IMR-90 (cell line): ENCODE data around the gene SLIT3. TPM values are rescaled to one million over a fixed set of nuclear protein-coding genes. Genes with fewer than 3 reads are reported as not detected.

ENCODE experiments used
- ATAC-seq: fragments of 200-7000 bp; cut with Tn5 transposase; 2 replicates; pipeline ENCODE4 v1.9.1; 2020; ENCODE audit warnings: low read depth, mild to moderate bottlenecking, moderate library complexity
- BruUV-seq: library from RNA; stranded (reverse); fragments of 400-500 nt; replicated peaks from 2 replicates; lab custom pipeline; 2021; lab: Mats Ljungman, UMichigan
- CTCF ChIA-PET: fragments of 300-600 bp; formaldehyde crosslinking; extraction: SDS; loops from one replicate; lab custom pipeline; 2021; ENCODE audit warnings: antibody characterized with exemption; lab: Yijun Ruan, JAX
- POLR2A ChIA-PET: fragments of 300-600 bp; sonication (Branson Sonifier 250); formaldehyde crosslinking; loops from one replicate; lab custom pipeline; 2022; ENCODE audit warnings: antibody characterized with exemption; ENCODE audit not compliant: unreplicated experiment; lab: Charles Lee
- DNase-seq: peaks from one replicate; pipeline ENCODE4 v3.0.0; 2013
- H2AFZ ChIP-seq: replicated peaks from 2 replicates; pipeline ENCODE3; 2013; ENCODE audit warnings: low read length, mild to moderate bottlenecking; ENCODE audit not compliant: poor library complexity
- H2AK5ac ChIP-seq: 2 replicates; pipeline ENCODE4 v1.6.1; 2013; ENCODE audit warnings: low read depth, low read length, inconsistent platforms
- H2AK9ac ChIP-seq: replicated peaks from 2 replicates; pipeline ENCODE3; 2013; ENCODE audit warnings: mild to moderate bottlenecking, low read depth, low read length, moderate library complexity; ENCODE audit not compliant: poor library complexity
- H2BK120ac ChIP-seq: 2 replicates; pipeline ENCODE4 v1.6.1; 2013; ENCODE audit warnings: low read depth, low read length, inconsistent platforms
- H2BK15ac ChIP-seq: 3 replicates; pipeline ENCODE4 v1.6.1; 2013; ENCODE audit warnings: low read depth, low read length, inconsistent platforms
- H2BK20ac ChIP-seq: 2 replicates; pipeline ENCODE4 v1.6.1; 2013; ENCODE audit warnings: low read depth, mild to moderate bottlenecking, inconsistent platforms, low read length, moderate library complexity
- H2BK5ac ChIP-seq: 2 replicates; pipeline ENCODE4 v1.6.1; 2013; ENCODE audit warnings: mild to moderate bottlenecking, low read depth, low read length, inconsistent platforms; ENCODE audit not compliant: poor library complexity, severe bottlenecking
- H3K14ac ChIP-seq: replicated peaks from 2 replicates; pipeline ENCODE4 v1.6.1; 2013; ENCODE audit warnings: low read depth, low read length, inconsistent platforms
- H3K18ac ChIP-seq: 2 replicates; pipeline ENCODE4 v1.6.1; 2013; ENCODE audit warnings: low read depth, low read length, control low read depth
- H3K23ac ChIP-seq: 2 replicates; pipeline ENCODE4 v1.6.1; 2013; ENCODE audit warnings: low read depth, low read length, inconsistent platforms
- H3K27ac ChIP-seq: 2 replicates; pipeline ENCODE4 v1.5.1; 2013; ENCODE audit warnings: mild to moderate bottlenecking, control low read depth, low read length; ENCODE audit not compliant: insufficient read depth
- H3K27me3 ChIP-seq: 2 replicates; pipeline ENCODE4 v1.6.1; 2013; ENCODE audit warnings: low read length; ENCODE audit not compliant: control insufficient read depth, insufficient read depth
- H3K36me3 ChIP-seq: 2 replicates; pipeline ENCODE4 v1.6.1; 2013; ENCODE audit warnings: low read length, mixed read lengths; ENCODE audit not compliant: control insufficient read depth, insufficient read depth
- H3K4ac ChIP-seq: 2 replicates; pipeline ENCODE4 v1.6.1; 2013; ENCODE audit warnings: low read depth, low read length, inconsistent platforms
- H3K4me1 ChIP-seq: 2 replicates; pipeline ENCODE4 v1.6.1; 2013; ENCODE audit warnings: low read length, mixed read lengths; ENCODE audit not compliant: control insufficient read depth, insufficient read depth
- H3K4me2 ChIP-seq: 2 replicates; pipeline ENCODE4 v1.6.1; 2013; ENCODE audit warnings: low read depth, mild to moderate bottlenecking, control low read depth, low read length, moderate library complexity
- H3K4me3 ChIP-seq: 2 replicates; pipeline ENCODE4 v1.5.1; 2013; ENCODE audit warnings: low read depth, mild to moderate bottlenecking, control low read depth, low read length, moderate library complexity; ENCODE audit not compliant: insufficient read depth
- H3K56ac ChIP-seq: 2 replicates; pipeline ENCODE4 v1.6.1; 2013; ENCODE audit warnings: low read length, inconsistent platforms; ENCODE audit not compliant: insufficient read depth; ENCODE audit errors: extremely low read depth
- H3K79me1 ChIP-seq, 2 experiments: 2 replicates each; pipeline ENCODE4 v1.6.1; 2013; ENCODE audit warnings: low read length in 2 of 2, inconsistent platforms in 1 of 2, low read depth in 1 of 2
- H3K9ac ChIP-seq: 2 replicates; pipeline ENCODE4 v1.6.1; 2013; ENCODE audit warnings: low read depth, low read length, control low read depth
- H3K9me1 ChIP-seq: 2 replicates; pipeline ENCODE4 v1.6.1; 2013; ENCODE audit warnings: low read length, inconsistent platforms; ENCODE audit not compliant: insufficient read depth
- H3K9me3 ChIP-seq: 2 replicates; pipeline ENCODE4 v1.6.1; 2013; ENCODE audit warnings: low read length; ENCODE audit not compliant: control insufficient read depth, insufficient read depth
- H4K20me1 ChIP-seq: 2 replicates; pipeline ENCODE4 v1.6.1; 2013; ENCODE audit warnings: low read length, inconsistent platforms; ENCODE audit not compliant: insufficient read depth
- H4K5ac ChIP-seq: 2 replicates; pipeline ENCODE4 v1.6.1; 2013; ENCODE audit warnings: mild to moderate bottlenecking, low read depth, low read length, control low read depth
- H4K8ac ChIP-seq, 2 experiments: 2 replicates each; pipeline ENCODE4 v1.6.1; 2013; ENCODE audit warnings: low read depth in 2 of 2, low read length in 2 of 2, control low read depth in 1 of 2, inconsistent platforms in 1 of 2
- H4K91ac ChIP-seq: 2 replicates; pipeline ENCODE4 v1.6.1; 2013; ENCODE audit warnings: low read depth, low read length, inconsistent platforms; ENCODE audit not compliant: insufficient read depth
- MXI1 ChIP-seq: IDR thresholded peaks from 2 replicates; pipeline ENCODE4 v1.6.1; 2012; ENCODE audit warnings: low read depth, mild to moderate bottlenecking, low read length, moderate library complexity, borderline replicate concordance
- POLR2A ChIP-seq: IDR thresholded peaks from 2 replicates; pipeline ENCODE4 v1.6.1; 2012; ENCODE audit warnings: mild to moderate bottlenecking, low read depth, low read length
- RCOR1 ChIP-seq: IDR thresholded peaks from 2 replicates; pipeline ENCODE4 v1.6.1; 2012; ENCODE audit warnings: mild to moderate bottlenecking, low read length, improper control_type of control experiment; ENCODE audit not compliant: insufficient replicate concordance
- WGBS, 2 experiments: methylation state at CpG; one replicate each; pipeline versions ENCODE4 v1.1.5 to v1.1.7; 2013; ENCODE audit warnings: missing lambda C conversion rate in 2 of 2; ENCODE audit not compliant: insufficient read length in 1 of 2; ENCODE audit errors: extremely low coverage in 2 of 2; 5-methylcytosine and 5-hydroxymethylcytosine counted together
- dilution Hi-C: fragments of 300-500 bp; cut with HindIII; formaldehyde crosslinking; loops from one replicate; pipeline ENCODE4 v1.14.3; 2018; ENCODE audit warnings: low sequenced_read_pairs; ENCODE audit not compliant: unreplicated experiment
- in situ Hi-C: fragments of 300-500 bp; cut with MboI; formaldehyde crosslinking; loops from 3 replicates; pipeline ENCODE4 v1.14.3; 2019; ENCODE audit warnings: low sequenced_read_pairs, inconsistent platforms, mixed read lengths
- intact Hi-C: fragments of 100-400 bp; cut with micrococcal nuclease; formaldehyde crosslinking; loops from 2 replicates; pipeline ENCODE4 v1.10.0; 2022
- polyA plus RNA-seq, 3 experiments: library from polyadenylated mRNA; depleted of rRNA; stranded (reverse); fragments of >200 nt; gene quantifications; 2 replicates each; pipeline ENCODE4 v1.2.3, GENCODE V29; 2012; ENCODE audit warnings: low replicate concordance in 1 of 3
- total RNA-seq: library from RNA; depleted of rRNA; stranded (reverse); fragments of >200 nt; gene quantifications from 2 replicates; pipeline ENCODE4 v1.2.3, GENCODE V29; 2012
- TF ChIP-seq, protein P1 (sequence below): fragments of 150-350 bp; IDR thresholded peaks from 2 replicates; pipeline ENCODE4 v1.6.1; 2017; ENCODE audit warnings: mild to moderate bottlenecking, antibody characterized with exemption, low read length, low read depth
- TF ChIP-seq, protein P2 (sequence below): fragments of 150-350 bp; IDR thresholded peaks from 2 replicates; pipeline ENCODE4 v1.6.1; 2016; ENCODE audit warnings: low read depth, mild to moderate bottlenecking, low read length, moderate library complexity, borderline replicate concordance
- TF ChIP-seq, protein P3 (sequence below): conservative IDR thresholded peaks from 2 replicates; pipeline ENCODE4 v1.5.1; 2012; ENCODE audit warnings: mild to moderate bottlenecking, low read depth, low read length, improper control_type of control experiment

Gene SLIT3
- total and polyA plus RNA-seq, 2 of the 4 experiments (the other 2 are of a cell fraction): 0.18 to 0.50 TPM

DNA sequence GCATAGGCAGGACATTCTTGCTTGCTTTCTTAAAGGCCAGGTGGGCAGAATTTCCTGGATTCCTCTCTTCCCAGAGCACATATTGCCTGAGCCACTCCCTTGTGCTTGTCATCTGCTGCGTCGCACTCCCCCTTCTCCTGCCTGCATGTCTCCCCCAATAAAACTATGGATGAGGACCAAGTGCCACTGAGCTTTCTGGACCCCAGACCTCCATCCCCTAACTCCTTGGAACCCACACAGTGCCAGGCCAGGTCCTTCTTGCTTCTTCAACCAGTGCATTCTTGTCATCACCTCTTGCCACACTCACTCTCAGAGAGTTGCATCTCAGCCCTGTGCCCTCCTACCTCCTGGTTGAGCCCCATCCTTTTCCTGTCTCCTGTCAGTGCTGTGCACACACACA, 563.9 kb downstream of the SLIT3 start:
- ChIA-PET CTCF (no interaction called here), POLR2A (no interaction called here)
- Histone ChIP-seq H2AK9ac (no peak overlapping the region), H3K79me1 (no peaks in the 10 kb centered on the region), H2AFZ (no peak overlapping the region), H2BK20ac (no peak overlapping the region), H2BK120ac (no peak overlapping the region), H3K27ac (no peak overlapping the region), H3K27me3 (no peaks in the 10 kb centered on the region), H4K20me1 (no peaks in the 10 kb centered on the region), H3K4me3 (no peak overlapping the region), H3K9me3 (no peaks in the 10 kb centered on the region), H3K9me1 (no peaks in the 10 kb centered on the region), H2BK15ac (no peak overlapping the region), H2BK5ac (no peak overlapping the region), H3K18ac (no peak overlapping the region), H4K91ac (no peak overlapping the region), H3K23ac (no peak overlapping the region), H2AK5ac (no peak overlapping the region), H4K5ac (no peak overlapping the region), H3K9ac (no peak overlapping the region), H3K4me1 (no peaks in the 10 kb centered on the region), H3K14ac (no peak overlapping the region), H3K36me3 (no peaks in the 10 kb centered on the region), H4K8ac (no peak overlapping the region), H3K4ac (no peak overlapping the region), H3K56ac (no peak overlapping the region), H3K4me2 (no peak overlapping the region)
- dilution Hi-C loops (no loop called here), in situ Hi-C loops (no loop called here), intact Hi-C loops (no loop called here)
- no CpG with 5 or more reads among the region's 2 CpGs for WGBS, 2 experiments
- ATAC-seq: no peak
- TF ChIP-seq, protein P1, sequence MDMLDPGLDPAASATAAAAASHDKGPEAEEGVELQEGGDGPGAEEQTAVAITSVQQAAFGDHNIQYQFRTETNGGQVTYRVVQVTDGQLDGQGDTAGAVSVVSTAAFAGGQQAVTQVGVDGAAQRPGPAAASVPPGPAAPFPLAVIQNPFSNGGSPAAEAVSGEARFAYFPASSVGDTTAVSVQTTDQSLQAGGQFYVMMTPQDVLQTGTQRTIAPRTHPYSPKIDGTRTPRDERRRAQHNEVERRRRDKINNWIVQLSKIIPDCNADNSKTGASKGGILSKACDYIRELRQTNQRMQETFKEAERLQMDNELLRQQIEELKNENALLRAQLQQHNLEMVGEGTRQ: no peak
- no peak for TF ChIP-seq RCOR1
- no peak for TF ChIP-seq POLR2A
- TF ChIP-seq, protein P2, sequence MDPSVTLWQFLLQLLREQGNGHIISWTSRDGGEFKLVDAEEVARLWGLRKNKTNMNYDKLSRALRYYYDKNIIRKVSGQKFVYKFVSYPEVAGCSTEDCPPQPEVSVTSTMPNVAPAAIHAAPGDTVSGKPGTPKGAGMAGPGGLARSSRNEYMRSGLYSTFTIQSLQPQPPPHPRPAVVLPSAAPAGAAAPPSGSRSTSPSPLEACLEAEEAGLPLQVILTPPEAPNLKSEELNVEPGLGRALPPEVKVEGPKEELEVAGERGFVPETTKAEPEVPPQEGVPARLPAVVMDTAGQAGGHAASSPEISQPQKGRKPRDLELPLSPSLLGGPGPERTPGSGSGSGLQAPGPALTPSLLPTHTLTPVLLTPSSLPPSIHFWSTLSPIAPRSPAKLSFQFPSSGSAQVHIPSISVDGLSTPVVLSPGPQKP: no peak
- no peak for TF ChIP-seq MXI1
- TF ChIP-seq, protein P3, sequence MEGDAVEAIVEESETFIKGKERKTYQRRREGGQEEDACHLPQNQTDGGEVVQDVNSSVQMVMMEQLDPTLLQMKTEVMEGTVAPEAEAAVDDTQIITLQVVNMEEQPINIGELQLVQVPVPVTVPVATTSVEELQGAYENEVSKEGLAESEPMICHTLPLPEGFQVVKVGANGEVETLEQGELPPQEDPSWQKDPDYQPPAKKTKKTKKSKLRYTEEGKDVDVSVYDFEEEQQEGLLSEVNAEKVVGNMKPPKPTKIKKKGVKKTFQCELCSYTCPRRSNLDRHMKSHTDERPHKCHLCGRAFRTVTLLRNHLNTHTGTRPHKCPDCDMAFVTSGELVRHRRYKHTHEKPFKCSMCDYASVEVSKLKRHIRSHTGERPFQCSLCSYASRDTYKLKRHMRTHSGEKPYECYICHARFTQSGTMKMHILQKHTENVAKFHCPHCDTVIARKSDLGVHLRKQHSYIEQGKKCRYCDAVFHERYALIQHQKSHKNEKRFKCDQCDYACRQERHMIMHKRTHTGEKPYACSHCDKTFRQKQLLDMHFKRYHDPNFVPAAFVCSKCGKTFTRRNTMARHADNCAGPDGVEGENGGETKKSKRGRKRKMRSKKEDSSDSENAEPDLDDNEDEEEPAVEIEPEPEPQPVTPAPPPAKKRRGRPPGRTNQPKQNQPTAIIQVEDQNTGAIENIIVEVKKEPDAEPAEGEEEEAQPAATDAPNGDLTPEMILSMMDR: no peak
- no peak for DNase-seq
- no TSS peak for BruUV-seq
